Measurements from ENCODE around the gene CYP26A1. TPM values are rescaled to one million over a fixed set of nuclear protein-coding genes. Genes with fewer than 3 reads are reported as not detected.

CYP26A1 gene
- total RNA-seq, 2 donors from 2014 or later = 5.6 TPM; not detected in 1

DNA sequence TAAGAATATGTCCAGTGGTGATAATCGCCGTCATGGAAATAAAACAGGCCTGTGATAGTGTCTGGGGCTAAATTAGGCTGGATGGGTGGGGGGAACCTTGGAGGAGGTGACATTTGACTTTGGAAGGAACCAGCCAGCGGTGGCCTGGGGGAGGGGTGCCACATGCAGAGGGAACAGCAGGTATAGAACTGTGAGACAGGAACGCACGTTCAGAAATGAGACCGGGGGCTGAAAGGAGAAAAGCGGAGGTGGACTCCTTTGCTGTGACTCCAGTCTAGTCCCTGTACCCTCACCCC is 2.6 kb upstream of the CYP26A1 start:
- H3K9me3 ChIP-seq = no peaks in the 10 kb centered on the region
- peaks cover 31% of the 10 kb centered on the region for H3K4me1 ChIP-seq
- intact Hi-C loops (cut with DNase I) = no loop called here
- WGBS, 2 donors = 69 to 77% methylated on average over 7 of the region's 7 CpGs
- H3K27ac ChIP-seq = no peak overlapping the region
- no peak for ATAC-seq
- H3K4me3 ChIP-seq = no peak overlapping the region
- H3K27me3 ChIP-seq = peaks cover 0 to 22% of the 10 kb centered on the region in 2 donors
- no peaks in the 10 kb centered on the region for H3K36me3 ChIP-seq (replicated peaks in 1 of 2; ENCODE audit: insufficient read depth in 1 of 2, low read depth in 2 of 2)
- DNase-seq = no peak
- TF ChIP-seq CTCF (IDR thresholded peaks at IDR 0.05) = no peak
- TF ChIP-seq POLR2A (IDR thresholded peaks at IDR 0.05) = no peak

DNA sequence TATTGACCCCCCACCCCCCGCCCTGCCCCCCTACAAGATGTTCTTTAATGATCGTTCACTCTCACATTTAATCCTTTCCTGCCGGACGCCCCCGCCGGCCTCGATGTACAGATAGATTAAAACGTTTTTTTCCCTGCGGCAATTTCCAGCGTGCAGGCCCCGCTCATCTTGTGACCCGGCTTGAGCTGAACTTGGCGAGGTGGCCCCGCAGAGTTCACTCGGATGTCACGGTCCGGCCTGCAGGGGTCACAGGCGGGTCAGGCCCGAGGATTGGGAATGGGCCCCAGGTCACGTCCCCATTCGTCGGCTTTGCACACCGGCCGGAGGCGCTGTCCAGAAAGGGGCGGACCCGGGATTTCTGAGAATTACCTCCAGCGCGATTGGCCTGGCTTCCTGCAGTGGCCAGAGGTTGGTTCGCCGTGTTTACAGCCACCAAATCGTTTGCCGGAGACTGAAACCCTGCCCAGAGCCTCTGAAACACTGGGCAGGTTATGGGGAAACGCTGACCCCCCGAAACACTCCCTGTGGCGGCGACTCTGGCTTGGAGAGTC is 1.9 kb upstream of the CYP26A1 start:
- Histone ChIP-seq H3K27ac (no peak overlapping the region), H3K36me3 (replicated peaks in 1 of 2; ENCODE audit: insufficient read depth in 1 of 2, low read depth in 2 of 2) (no peaks in the 10 kb centered on the region), H3K9me3 (no peaks in the 10 kb centered on the region), H3K27me3 (peaks cover 0 to 22% of the 10 kb centered on the region in 2 donors), H3K4me1 (peaks cover 31% of the 10 kb centered on the region), H3K4me3 (no peak overlapping the region)
- intact Hi-C loops (cut with DNase I) = no loop called here
- whole genome bisulfite sequencing, 2 donors = 1 to 2% methylated on average over 14 to 37 of the region's 37 CpGs
- ATAC-seq (peak; percentile 54), DNase-seq (peak in 3 of 4 donors; percentile 33 to 57 (median 35))
- TF ChIP-seq POLR2A (IDR thresholded peaks at IDR 0.05) = no peak
- no peak for TF ChIP-seq CTCF (IDR thresholded peaks at IDR 0.05)

GRCh38 chr10:93072225-93072712 is 1.4 kb upstream of the CYP26A1 start:
- Histone ChIP-seq H3K4me1 (peaks cover 31% of the 10 kb centered on the region), H3K9me3 (no peaks in the 10 kb centered on the region), H3K4me3 (no peak overlapping the region), H3K27me3 (peaks cover 0 to 22% of the 10 kb centered on the region in 2 donors), H3K27ac (no peak overlapping the region), H3K36me3 (replicated peaks in 1 of 2; ENCODE audit: insufficient read depth in 1 of 2, low read depth in 2 of 2) (no peaks in the 10 kb centered on the region)
- 1 to 2% methylated on average over 7 to 27 of the region's 27 CpGs for WGBS, 2 donors
- ATAC-seq (peak; percentile 41), DNase-seq (no peak)
- intact Hi-C loops (cut with DNase I) = no loop called here
- TF ChIP-seq POLR2A (IDR thresholded peaks at IDR 0.05) (no peak), CTCF (IDR thresholded peaks at IDR 0.05) (no peak)

DNA sequence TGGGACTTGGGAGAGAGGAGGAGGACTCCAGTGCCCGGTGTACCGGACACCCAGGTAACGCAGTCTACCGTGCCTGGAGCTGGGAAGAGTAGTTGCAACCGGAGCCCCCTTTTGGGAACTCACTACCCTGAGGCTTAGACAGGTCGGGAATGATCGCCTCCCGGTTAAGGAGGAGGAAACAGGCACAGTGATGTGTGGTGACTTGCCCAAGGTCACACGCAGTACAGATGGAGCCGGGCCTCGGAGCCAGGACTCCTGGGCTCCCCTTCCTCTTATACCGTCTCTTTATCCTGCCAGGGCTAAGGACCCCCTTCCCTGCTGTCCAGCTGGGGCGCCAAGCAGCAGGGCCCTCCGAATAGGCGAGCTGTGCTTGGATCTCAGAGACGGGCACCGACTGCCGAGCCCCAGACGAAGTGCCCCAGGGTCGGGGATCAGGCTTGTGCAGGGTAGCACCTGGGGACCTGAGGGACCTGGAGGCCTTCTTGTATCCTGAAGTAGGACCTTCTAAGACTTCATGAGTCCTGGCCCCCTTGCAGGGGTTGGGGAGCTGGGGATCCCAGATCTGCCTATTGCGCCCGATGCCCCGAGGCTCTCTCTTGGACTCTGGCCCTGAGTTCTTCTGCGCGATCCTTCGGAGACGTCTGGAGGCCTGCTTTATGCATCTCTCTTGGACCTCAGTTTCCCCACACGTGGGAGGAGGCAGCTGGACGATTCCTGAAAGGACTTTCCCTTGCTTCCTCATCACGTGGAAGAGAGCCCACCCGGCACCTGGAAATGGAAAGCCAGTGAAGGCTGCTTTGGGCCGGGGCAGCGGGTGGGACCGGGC is 767 bp upstream of the CYP26A1 start:
- H3K4me1 ChIP-seq = peaks cover 31% of the 10 kb centered on the region
- intact Hi-C loops (cut with DNase I) = no loop called here
- WGBS, 2 donors = 2% methylated on average over 16 to 34 of the region's 34 CpGs
- no peaks in the 10 kb centered on the region for H3K9me3 ChIP-seq
- no peak for TF ChIP-seq CTCF (IDR thresholded peaks at IDR 0.05)
- no peak for TF ChIP-seq POLR2A (IDR thresholded peaks at IDR 0.05)
- H3K4me3 ChIP-seq = no peak overlapping the region
- no peaks in the 10 kb centered on the region for H3K36me3 ChIP-seq (replicated peaks in 1 of 2; ENCODE audit: insufficient read depth in 1 of 2, low read depth in 2 of 2)
- no peak overlapping the region for H3K27ac ChIP-seq
- DNase-seq (no peak), ATAC-seq (no peak)
- peaks cover 0 to 22% of the 10 kb centered on the region in 2 donors for H3K27me3 ChIP-seq
